ENCODE measurements around the gene TANK. TPM values are rescaled to one million over a fixed set of nuclear protein-coding genes. Genes with fewer than 3 reads are reported as not detected.
"Not testable (repeated sequence)": the region's sequence is repeated elsewhere in the genome, so short reads cannot be mapped to it uniquely, and the experiment has no call there.

Gene TANK
- total RNA-seq, 1 donor from 2014 or later, result 252 TPM

DNA sequence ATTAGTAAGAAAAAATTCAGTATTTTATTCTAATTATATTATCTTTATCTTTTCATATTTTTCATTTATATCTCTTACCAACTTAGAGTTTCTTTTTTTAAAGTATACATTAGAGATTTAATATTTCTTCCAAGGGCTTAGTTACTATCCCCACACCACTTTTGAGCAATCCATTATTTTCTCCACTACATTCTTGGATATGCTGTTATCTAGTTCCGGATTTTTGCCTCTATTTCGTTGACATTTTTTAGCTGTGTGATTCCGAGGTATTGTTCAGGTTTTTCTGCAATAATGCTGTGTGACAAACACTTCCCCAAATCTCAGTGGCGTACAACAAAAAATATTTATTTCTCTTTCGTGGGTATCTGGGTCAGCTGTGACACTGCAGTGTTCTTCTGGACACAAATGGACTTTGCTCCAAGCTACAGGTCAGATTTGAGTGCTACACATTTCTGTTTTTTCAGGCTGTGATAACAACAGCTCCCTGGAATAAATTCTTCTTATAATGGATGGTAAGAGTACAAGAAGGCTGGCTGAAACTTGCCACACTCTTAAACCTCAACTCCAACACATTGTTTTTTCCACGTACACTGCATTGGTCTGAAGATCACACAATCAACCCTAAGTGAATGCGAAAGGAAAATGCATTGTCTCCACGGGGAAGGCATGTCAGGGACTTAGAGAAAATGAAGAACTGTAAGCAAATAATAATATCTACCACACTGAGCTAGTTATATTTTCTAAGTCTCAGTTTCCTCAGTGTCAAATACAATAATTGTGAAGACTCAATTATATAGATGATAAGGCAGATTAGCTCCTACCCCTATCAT is 97.1 kb downstream of the TANK start:
- no peak for DNase-seq (ENCODE audit: extremely low read depth, low read depth, low spot score)

DNA sequence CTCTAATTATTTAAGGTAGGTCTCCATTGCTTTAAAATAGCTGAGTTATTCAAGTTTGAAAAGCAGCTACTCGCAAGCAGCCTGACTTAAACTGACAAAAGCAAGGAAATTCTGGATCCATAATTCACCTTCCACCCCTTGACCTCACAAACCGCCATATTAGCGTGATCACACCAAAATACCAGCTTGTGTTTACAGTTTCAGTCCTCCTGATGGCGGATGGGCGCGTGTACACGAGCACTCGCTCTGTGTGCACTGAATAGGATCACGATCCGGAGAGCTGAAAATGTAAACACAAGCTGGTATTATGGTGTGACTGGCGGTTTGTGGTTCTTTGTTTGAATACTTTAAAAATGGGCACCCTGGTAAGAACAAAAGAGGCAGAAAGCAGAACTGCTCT is 105.6 kb downstream of the TANK start:
- DNase-seq (ENCODE audit: extremely low read depth, low read depth, low spot score), result no peak

DNA sequence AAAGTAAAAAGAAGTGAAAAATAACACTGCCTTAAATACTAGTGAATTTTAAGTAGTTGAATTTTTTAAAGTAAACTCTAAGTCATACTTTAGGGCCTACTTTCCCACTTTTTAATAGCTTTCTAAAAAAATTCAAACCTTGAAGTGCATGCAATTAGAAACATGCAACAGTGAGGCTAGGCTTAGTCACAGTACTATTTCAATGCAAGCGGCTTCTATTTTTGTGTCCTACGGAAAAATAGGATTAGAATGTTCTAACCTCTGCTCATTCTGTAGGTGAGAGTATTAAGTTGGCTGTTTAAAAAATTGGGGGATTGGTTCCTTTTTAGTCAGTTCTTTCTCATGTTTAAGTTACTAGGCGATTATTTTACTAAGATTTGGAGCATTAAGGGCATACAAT is 108.9 kb downstream of the TANK start:
- DNase-seq (ENCODE audit: extremely low read depth, low read depth, low spot score), result no peak

DNA sequence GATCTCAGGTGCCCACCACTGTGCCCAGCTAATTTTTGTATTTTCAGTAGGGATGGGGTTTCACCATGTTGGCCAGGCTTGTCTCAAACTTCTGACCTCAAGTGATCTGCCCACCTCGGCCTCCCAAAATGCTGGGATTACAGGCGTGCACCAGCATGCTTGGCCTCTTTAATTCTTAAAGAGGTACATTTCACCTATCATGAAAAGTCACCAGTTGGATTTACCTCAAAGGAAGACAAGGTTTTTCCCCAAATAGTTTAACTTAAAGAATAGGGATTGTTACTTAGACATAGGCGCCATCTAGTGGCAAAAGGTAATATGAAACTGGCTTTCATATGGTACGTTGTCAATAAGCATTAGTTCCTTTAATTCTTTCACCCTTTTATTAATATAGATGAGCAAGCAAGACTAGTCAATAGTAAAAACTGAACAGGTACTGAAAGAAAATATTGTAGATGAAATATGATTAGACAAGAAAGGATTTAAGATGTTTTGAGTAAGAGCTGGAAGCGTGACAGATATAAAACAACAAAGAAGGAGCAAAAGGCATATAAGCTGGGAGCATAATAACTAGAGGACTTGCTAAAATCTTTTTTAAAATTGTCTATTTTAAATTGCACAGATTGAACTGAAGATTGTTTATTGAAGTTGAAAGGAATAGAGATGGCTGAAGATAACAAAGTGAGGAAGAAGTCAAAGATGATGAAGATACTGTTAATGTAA is 113.0 kb downstream of the TANK start:
- peak; percentile 57 for DNase-seq (ENCODE audit: extremely low read depth, low read depth, low spot score)

DNA sequence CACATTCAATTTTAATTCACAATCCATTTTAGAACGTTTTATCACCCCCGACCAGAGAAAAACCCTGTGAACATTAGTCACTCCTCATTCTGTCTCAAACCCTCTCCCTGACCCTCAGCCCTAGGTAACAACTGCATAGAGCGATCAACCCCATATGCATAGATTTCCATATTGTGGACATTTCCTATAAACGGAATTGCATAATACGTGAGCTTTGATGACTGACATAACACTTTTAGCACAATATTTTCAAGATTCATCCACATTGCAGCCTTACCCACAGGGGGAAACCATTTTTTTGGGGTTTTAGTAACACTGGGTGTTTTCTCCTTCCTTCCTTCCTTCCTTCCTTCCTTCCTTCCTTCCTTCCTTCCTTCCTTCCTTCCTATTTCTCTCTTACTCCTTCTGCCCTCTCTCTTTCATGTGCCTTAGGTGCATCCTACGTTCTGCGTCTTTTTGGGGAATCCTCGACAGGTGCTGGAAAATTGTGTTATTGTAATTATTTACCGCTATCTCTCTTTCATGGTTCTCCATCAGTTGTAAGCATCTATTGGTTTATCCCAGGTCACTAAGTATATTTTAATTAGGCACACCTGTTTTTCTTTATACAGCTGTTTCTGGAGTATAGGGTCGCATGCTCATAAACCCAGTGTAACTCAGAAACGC is 118.5 kb downstream of the TANK start:
- DNase-seq (ENCODE audit: extremely low read depth, low read depth, low spot score), result not testable (repeated sequence)

DNA sequence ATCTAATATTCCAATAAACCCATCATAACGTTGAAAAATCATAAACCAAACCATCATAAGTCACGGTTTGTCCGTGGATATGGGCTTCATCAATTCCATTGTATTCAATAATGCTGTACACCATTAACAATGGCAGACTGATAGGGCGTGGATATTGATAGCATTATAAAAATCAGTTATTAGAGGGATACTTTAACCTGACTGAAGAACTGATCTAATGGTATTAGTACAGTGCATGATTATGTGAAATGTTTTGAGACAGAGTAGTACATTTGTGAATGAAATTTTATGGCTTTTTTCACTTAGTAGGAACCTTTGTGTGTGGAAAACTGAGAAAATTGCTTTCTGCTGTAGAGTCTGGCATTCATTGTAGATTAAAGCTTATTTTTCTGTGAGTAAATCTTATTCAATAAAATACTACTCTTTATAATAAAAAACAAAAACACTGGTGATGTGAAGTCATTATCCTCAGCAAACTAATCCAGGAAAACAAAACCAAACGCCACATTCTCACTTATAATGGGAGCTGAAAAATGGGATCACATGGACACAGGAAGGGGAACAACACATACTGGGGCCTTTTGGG is 119.1 kb downstream of the TANK start:
- not testable (repeated sequence) for DNase-seq (ENCODE audit: extremely low read depth, low read depth, low spot score)

DNA sequence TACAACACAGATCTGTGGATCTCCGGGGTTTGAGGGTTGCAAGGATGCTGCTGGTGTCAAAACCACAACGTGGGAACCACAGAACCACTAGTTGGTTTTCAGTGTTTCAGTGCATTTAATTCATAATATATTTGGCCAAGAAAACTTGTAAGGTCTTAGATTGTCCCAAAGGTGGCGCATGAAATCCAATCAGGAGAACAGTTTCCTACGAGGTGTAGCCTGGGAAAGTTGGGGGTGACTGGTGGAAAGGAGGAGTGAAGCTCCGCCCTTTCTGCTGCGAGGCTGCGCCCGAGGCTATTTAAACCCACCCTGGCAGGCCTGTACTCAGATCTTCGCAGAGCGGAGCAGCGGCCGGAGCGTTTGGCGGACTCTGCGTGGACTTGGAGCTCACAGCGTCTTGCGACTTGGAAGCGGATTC is 120.7 kb downstream of the TANK start:
- DNase-seq (ENCODE audit: extremely low read depth, low read depth, low spot score), result not testable (repeated sequence)

DNA sequence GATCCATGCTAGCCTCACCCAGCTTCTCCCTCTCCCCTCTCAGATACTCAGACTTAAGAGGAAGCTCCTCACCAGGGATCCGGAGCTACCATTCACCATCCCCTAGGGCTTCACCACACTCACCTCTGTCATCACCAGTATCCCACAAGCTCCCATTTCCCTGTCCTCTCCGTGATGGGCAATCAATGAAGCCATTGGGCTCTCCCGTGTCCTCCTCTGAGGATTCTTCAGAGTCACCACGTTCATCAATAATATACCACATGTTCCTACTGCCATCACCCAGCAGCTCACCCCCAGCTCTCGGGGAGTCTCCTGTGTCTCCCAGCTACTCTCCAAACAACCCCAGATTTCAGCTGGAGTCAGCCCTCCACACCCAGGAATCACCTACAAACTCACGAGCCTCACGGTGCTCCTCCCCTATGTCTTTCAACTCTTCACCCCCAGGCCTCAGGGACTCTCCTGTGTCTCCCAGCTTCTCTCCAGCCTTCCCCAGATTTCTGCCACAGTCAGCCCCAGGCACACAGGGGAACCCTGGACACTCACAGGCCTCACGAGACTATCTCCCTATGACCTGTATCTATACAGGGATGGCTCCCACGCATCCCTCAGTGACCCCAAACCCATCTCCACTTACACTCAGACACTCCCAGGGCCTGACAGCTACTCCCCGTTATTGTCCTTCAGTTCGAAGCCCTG is 121.5 kb downstream of the TANK start:
- DNase-seq (ENCODE audit: extremely low read depth, low read depth, low spot score), result not testable (repeated sequence)

DNA sequence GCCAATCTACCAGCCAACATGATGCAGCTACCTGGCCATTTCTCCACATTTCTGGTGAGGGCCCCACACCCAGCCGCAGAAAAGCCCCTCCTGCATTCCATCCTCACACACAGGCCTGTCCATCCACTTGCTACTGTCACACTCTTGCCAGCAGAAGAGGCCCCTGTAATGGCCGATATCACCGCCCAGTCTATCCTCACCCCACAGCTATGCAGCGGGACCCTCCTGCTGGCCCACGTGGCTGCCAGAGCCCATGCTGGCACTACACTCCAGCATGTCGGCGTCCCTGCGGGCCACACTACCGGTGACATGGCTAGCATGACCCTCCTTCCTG is 122.0 kb downstream of the TANK start:
- not testable (repeated sequence) for DNase-seq (ENCODE audit: extremely low read depth, low read depth, low spot score)

DNA sequence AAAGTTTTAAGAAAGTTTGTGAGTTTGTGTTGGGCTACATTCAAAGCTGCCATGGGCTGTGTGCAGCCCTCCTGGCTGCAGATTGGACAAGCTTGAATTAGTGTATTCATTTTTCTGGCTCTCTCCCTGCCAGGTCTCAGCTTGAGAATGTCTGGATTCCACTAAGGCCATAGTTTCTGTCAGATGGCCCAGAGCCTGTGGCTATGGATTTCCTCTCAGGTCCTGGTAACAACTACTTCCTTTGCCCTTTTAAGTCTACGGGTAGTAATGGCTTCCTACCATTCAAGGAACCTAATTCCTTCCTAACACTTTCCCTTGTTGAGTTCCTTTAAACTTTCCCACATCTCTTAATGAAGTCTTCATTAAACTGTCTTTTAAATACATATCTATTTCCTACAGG is 123.7 kb downstream of the TANK start:
- DNase-seq (ENCODE audit: extremely low read depth, low read depth, low spot score), result no peak

Other genes starting within 250 kb of the TANK start
- gene PSMD14, start 148.0 kb downstream of the TANK start, total RNA-seq, result 73.3 and 94.0 TPM in 2 replicates

Data from glomerular endothelial cell (primary cell).